ENCODE measurements around the gene ERRFI1.
"Not testable (repeated sequence)": the region's sequence is repeated elsewhere in the genome, so short reads cannot be mapped to it uniquely, and the experiment has no call there.

Gene ERRFI1

DNA sequence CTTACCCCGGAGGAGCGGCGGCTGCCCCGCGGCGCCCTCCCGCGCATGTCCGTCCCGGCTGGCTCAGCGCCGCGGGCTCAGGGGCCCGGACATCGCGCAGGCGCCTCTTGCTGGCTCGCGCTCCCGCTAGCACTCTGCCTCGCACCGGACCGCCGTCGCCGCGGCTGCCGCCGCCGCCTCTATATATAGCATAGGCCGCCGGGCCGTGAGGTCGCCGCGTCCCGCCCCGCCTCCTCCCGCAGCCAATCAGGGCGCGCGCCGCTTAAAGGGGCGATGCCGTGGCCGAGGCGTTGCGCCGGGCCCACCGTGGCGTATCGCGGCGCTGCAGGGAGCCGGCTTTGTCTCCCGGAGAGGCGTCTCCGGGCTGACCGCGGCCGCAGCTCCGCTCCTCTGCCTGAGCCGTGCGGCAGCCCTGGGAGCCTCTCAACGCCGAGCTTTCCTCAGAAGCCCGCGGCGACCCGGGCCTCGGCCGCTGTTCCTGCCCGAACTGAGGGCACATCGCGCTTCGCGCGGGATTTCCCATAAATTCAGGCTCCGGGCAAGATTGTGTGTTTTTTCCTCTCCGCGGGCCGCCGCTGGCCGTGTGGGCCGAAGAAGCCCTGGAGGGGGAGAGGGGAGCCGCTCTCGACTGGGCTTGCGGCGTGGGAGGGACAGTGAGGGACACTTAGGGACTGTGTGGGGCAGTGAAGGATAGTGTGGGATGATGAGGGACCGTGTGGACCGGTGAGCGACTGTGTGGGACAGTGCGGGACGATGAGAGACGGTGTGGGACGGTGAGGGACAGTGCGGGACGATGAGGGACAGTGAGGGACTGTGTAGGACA, at the start of gene ERRFI1:
Gene ERRFI1 (minus strand): TSS at position 157 of the 823 bp plus-strand sequence. CDS start 10,690 bp downstream, outside the sequence.
- TF ChIP-seq GATA1 (IDR thresholded peaks at IDR 0.05; ENCODE audit: low read depth, low read length) (no peak), POLR2A (IDR thresholded peaks at IDR 0.05; ENCODE audit: low read length) (peak; percentile 55)
- peak; percentile 92 to 94 for DNase-seq

GRCh38 chr1:8075511-8076051, 49.5 kb upstream of the ERRFI1 start:
- TF ChIP-seq POLR2A (IDR thresholded peaks at IDR 0.05; ENCODE audit: low read length) = no peak
- TF ChIP-seq GATA1 (IDR thresholded peaks at IDR 0.05; ENCODE audit: low read depth, low read length) = no peak
- DNase-seq = no peak

- TF ChIP-seq GATA1 (IDR thresholded peaks at IDR 0.05; ENCODE audit: low read depth, low read length) = no peak
- TF ChIP-seq POLR2A (IDR thresholded peaks at IDR 0.05; ENCODE audit: low read length) = no peak
- DNase-seq = no peak
Observed at GRCh38 chr1:8073112-8073855, 47.2 kb upstream of the ERRFI1 start.

DNA sequence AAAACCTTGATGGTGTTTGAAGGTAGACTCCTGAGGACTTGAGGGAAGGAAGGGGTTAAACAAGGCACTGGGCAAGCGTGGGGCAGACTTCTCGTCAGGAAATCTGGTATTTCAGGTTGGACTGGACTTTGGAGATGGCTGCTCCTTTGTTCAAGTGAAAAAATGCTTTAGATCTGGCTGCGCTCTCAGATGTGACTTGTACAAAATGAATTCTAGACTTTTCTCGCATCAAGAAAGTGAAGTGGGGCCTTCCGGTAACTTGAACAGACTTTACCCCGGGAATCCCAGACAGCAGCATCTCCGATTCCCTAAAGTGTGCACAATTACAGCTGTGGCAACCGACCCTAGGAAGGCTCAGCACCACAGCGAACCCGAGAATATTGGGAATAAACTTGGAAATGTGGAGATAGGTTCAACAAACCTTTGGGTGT, 44.3 kb upstream of the ERRFI1 start:
- TF ChIP-seq POLR2A (IDR thresholded peaks at IDR 0.05; ENCODE audit: low read length) = no peak
- TF ChIP-seq GATA1 (IDR thresholded peaks at IDR 0.05; ENCODE audit: low read depth, low read length) = no peak
- DNase-seq = no peak

DNA sequence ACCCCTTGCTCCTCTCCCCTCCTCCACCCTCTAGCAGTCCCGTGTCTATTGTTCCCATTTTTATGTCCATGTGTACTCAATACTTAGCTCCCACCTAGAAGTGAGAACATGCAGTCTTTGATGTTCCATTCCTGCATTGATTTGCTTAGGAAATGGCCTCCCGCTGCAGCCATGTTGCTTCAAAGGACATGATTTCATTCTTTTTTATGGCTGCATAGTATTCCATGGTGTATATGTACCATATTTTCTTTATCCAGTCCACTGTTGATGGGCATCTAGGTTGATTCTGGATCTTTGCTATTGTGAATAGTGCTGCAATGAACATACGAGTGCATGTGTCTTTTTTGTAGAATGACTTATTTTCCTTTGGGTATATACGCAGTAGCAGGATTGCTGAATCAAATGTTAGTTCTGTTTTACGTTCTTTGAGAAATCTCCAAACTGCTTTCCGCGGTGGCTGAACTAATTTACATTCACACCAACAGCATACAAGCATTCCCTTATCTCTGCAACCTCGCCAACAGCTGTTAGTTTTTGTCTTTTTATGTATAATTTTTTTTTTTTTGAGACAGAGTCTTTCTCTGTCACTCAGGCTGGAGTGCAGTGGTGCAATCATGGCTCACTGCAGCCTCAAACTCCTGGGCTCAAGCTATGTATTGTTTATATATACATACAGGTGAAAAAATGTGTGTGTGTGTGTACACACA, 43.7 kb upstream of the ERRFI1 start:
- not testable (repeated sequence) for DNase-seq

DNA sequence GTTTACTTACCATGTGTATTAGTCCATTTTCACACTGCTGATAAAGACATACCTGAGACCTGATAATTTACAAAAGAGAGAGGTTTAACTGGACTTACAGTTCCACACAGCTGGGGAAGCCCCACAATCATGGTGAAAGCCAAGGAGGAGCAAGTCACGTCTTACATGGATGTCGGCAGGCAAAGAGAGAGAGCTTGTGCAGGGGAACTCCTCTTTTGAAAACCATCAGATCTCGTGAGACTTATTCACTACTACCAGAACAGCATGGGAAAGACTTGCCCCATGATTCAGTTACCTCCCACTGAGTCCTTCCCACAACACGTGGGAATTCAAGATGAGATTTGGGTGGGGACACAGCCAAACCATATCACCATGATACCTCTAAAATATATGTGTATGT, 39.3 kb upstream of the ERRFI1 start:
- no peak for DNase-seq
- no peak for TF ChIP-seq POLR2A (IDR thresholded peaks at IDR 0.05; ENCODE audit: low read length)
- TF ChIP-seq GATA1 (IDR thresholded peaks at IDR 0.05; ENCODE audit: low read depth, low read length) = no peak

- TF ChIP-seq POLR2A (IDR thresholded peaks at IDR 0.05; ENCODE audit: low read length) = no peak
- no peak for DNase-seq
Observed at GRCh38 chr1:8063298-8064036, 37.4 kb upstream of the ERRFI1 start.

DNA sequence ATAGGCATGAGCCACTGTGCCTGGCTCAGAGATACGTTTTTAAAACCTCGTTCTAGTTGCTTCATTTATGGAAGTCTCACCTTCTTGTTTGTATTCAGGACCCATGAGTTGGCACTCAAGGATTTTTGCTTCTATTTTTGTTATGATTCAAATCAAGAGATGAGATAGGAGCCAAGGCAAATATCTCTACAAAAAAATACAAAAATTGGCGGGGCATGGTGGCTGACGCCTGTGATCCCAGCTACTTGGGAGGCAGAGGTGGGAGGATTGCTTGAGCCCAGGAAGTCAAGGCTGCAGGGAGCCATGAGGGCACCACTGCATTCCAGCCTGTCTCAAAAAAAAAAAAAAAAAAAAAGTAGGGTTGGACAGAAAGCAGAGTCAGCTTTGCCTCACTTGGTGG, 36.8 kb upstream of the ERRFI1 start:
- TF ChIP-seq POLR2A (IDR thresholded peaks at IDR 0.05; ENCODE audit: low read length) = no peak
- TF ChIP-seq GATA1 (IDR thresholded peaks at IDR 0.05; ENCODE audit: low read depth, low read length) = no peak
- no peak for DNase-seq

GRCh38 chr1:8061673-8062386, 35.7 kb upstream of the ERRFI1 start:
- TF ChIP-seq POLR2A (IDR thresholded peaks at IDR 0.05; ENCODE audit: low read length) (no peak), GATA1 (IDR thresholded peaks at IDR 0.05; ENCODE audit: low read depth, low read length) (no peak)
- no peak for DNase-seq

DNA sequence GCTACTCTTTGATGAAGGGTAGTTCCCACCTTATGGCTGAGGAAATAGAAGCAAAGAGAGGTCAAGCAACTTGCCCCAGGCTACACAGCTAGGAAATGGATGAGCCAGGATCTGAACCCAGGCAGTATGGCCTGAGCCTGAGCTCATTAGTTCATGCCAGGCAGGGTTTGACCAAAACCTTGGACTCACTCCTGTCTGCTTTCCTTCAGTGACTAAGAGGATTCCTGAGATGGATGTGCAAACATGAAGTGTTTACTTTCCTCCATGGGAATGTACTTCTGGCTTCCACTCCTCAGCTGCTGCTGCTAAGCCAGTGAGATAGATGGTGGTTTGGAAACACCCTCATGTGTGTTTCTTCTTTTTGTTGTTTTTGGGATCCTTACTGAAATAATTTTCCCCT, 35.1 kb upstream of the ERRFI1 start:
- TF ChIP-seq GATA1 (IDR thresholded peaks at IDR 0.05; ENCODE audit: low read depth, low read length) = no peak
- TF ChIP-seq POLR2A (IDR thresholded peaks at IDR 0.05; ENCODE audit: low read length) = no peak
- DNase-seq = no peak

DNA sequence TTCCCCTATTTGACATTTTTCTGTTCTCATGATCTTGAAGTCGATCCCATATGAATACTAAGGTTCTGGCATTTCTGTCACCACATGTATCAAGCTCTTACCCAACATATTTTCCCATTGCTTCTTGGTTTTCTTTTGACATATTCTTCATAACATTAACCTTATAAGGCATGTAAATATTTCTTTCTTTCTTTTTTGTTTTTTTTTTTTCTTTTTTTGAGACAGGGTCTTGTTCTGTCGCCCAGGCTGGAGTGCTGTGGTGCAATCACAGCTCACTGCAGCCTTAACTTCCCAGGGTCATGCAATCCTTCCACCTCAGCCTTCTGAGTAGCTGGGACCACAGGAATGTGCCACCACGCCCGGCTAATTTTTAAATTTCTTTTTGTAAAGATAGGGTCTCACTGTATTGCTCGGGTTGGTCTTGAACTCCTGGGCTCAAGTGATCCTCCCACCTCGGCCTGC, 33.1 kb upstream of the ERRFI1 start:
- DNase-seq = no peak
- TF ChIP-seq GATA1 (IDR thresholded peaks at IDR 0.05; ENCODE audit: low read depth, low read length) (no peak), POLR2A (IDR thresholded peaks at IDR 0.05; ENCODE audit: low read length) (no peak)

- DNase-seq = not testable (repeated sequence)
Observed at GRCh38 chr1:8057779-8058178, 31.7 kb upstream of the ERRFI1 start.

DNA sequence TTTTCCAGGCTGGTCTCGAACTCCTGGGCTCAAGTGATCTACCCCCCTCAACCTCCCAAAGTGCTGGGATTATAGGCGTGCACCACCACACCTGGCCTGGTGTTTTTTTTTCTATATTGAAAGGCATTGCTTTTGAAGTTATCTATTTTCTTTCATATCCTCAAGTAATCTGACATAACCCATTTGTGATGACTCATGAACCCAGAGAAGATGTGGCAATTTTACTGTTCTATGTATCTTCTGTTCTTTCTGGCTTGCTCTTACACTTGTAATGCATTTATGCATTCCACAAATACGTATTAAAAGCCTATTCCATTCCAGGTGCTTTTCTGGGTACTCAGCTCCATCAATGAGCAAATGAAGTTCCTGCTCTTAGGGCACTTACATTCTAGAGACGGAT, 29.9 kb upstream of the ERRFI1 start:
- TF ChIP-seq POLR2A (IDR thresholded peaks at IDR 0.05; ENCODE audit: low read length) = no peak
- no peak for TF ChIP-seq GATA1 (IDR thresholded peaks at IDR 0.05; ENCODE audit: low read depth, low read length)
- no peak for DNase-seq

All from erythroblast (primary cell).